SW480 (cell line): ENCODE measurements around the gene NME9.
A peak's percentile ranks its signal among the peaks of the same experiment; 100 is the strongest.

Experiments
- DNase-seq: peaks from one replicate; pipeline ENCODE4 v3.0.0-alpha.2; 2016; ENCODE audit warnings: low spot score

The NME9 gene

DNA sequence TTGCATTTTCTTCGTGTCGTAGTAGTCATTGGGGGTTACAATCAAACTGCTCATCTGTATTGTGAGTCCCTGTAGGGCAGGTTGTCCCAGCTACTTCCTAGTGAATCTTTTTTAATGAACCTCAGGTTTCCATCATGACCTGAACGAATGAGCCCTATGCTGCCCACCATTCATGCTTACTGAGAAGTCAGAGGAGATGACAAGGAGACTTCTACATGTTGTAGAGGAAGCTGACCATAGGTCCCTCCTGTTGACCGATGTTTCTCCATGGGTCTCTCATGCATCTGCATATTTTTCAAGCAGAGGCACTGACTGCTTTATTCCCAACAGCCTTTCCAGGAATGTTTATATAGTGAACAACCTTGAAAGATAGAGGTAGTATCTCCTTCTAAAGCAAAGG is 5.0 kb upstream of the NME9 start:
- no peak for DNase-seq

DNA sequence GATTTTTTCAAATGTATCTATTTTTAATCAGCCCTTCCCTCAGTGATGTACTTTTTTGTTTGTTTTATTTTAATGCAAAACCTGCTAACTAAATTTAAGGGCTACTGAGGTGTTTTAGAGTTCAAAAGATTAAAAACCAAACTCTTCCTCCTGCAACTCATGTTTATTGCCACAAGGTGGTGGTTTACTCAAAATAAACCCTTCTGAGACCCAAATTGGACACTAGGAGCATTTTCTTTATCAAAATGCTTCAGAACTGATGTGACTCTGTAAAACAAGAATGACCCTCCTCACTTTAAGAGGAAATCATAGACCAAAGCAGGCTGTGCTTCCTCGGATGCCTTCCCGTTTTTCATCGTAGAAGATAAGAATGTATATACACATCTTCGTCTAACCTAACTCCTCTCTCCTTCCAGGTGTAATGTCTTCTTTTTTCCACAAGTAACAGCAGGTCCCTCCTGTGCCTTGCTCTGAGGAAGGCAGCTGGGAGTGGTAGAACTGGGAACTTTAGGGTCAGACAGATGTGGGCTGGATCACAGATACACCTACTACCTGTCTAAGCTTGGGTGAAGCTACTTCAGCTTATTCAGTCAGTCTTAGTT is 2.9 kb upstream of the NME9 start:
- DNase-seq = peak; percentile 39

DNA sequence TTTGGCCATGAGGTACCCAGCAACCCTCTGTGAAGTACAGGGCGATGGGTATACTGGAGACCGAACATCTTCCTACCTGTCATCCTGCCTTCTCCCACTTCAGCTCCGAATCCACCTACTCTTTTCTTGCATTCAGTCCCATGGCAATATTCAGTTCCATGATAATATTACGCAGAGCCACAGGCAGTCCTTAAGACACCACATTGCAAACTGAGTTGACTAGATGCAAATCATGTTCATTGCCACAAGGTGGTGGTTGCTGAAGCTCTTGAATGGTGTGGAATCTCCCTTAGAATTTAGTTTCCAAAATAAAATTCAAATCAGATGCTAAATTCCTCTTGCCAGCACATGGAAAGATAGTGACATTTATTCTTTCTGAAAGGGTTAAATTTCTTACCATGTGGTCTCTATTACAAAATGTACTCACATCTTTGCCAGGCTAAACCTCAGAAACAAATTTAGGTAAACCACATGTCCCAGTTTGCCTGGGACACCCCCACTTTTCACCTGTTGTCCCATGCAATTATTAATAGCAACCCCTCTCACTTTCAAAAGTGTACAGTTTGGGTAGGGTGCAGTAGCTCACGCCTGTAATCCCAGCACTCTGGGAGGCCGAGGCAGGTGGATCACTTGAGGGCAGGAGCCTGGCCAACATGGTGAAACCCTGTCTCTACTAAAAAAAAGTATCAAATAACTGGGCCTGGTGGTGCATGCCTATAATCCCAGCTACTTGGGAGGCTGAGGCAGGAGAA is 1.7 kb upstream of the NME9 start:
- DNase-seq = peak; percentile 23

DNA sequence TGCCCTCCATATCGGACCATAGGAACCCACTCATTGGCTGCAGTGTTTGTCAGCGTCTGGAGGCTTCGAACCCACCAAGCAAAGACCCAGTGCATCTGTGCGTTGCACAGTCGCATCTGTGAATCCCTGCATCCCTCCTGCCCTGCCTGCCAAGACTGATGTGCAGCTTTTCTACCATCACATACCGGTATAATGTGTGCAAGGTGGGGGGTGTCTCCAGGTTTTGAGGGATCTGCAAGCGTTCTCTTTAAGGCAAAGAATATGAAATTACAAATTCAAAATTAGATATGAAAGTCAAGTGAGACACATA is 288 bp upstream of the NME9 start:
- DNase-seq = no peak

DNA sequence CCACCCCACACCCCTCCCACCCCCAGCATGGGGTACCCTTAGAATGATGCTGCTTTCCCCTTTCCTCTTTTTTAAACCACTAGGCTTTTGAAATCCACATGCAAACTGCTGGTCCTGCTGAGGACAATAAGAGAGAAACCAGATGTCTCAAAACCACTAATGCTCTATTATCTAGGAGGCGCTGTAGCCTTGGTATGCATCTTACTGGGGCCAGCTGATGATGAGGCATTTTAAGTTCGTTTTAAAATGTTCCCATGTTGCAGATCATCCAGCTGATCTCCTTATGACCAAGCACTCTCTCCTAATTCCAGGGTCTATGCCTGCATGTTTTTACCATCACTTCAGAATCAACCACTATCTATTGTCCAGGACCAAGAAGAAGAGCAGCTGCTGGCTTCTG is 1.3 kb downstream of the NME9 start:
- DNase-seq = no peak

DNA sequence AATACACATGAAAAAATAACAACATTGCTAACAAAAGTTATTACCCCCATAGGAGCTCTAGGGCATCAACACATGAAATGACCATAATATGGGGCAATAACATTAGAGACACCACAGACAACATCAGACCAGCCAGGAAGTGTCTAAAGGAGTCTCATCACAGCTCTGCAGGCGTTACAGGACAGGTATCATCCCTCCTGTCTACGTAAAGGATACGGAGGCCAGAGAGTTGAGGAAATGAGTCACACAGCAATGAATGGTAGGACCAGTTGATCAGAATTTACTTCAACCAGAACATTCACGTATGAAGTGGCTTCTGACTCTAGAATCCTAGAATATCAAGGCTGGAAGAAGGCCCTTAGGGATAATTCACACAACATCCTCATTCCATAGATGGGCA is 1.8 kb downstream of the NME9 start:
- DNase-seq = no peak

DNA sequence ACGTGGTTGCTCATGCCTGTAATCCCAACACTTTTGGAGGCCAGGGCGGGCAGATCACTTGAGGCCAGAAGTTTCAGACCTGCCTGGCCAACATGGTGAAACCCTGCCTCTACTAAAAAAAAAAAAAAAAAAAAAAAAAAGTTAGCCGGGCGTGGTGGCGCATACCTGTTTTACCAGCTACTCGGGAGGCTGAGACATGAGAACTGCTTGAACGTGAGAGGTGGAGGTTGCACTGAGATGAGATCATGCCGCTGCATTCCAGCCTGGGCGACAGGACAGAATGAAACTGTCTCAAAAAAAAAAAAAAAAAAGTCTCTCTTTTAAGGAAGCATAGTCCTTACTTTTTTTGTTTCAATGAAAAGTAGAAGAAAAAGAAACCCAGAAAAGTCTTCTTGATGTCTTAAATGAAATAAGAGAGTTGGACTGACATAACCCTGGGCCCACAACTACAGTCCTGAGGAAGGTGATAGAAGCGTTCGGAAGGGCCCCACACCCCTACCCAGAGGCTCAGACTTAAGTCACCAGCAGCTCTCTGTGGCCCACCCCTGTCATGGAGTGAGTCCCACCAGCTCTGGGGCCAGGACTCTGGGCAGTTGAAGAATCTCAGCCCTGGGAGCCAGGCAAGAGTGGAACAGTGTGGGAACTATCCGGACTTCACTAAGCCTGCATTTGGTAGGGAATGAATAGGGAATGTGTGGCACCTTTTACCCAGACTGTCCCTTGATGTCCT is 2.6 kb downstream of the NME9 start:
- DNase-seq = no peak

DNA sequence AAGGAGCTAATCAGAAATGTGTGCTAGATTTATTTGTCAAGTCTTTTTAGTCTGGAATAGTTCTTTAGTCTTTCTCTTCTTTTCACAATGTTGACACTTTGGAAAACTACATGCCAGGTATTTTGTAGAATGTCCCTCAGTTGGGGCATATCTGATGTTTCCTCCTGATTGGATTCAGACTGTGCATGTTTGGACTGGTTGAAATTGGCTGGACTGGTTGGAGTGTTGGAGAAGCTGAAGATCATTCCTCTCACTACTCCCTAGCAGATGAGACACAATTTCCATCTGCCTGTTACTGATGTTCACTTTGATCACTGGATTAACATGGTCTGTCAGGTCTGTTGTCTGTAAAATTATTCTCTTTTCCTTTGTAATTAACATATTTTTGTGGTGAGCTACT is 3.7 kb downstream of the NME9 start:
- no peak for DNase-seq

DNA sequence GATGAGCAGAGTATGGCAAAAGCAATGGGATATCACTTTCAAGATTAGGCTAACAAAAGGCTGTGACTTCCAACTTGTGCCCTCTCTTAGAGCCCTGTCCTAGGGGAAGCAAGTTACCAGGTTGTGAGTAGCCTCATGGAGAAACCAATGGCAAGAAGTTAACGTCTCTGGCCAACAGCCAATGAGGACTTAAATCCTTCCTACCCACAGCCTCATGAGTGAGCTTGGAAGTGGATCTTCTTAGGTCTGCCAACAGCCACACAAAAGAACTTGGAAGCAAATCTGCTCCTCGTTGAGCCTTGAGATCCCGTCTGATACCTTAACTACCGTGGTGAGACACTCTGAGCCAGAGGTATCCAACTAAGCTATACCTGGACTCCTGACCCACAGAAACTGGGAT is 5.7 kb downstream of the NME9 start:
- DNase-seq = no peak

DNA sequence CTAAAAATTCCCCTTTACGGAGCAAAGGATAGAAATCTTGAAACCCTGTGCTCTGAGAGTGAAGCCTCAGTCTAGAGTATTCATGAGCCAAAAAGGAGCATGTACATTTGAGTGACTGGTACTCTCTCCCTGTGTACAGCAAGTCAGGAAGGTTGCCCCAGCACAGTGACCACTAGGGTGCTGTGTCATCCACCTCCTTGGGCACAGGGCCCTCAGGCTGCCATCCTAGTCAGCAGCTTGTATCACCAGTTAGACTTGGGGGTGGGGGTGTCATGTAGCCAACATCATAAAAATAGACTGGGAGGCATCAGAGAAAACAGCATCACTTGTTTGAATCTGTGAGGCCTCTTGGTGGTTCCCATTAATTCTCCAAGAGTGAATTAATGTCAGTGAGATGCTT is 12.0 kb downstream of the NME9 start:
- no peak for DNase-seq

DNA sequence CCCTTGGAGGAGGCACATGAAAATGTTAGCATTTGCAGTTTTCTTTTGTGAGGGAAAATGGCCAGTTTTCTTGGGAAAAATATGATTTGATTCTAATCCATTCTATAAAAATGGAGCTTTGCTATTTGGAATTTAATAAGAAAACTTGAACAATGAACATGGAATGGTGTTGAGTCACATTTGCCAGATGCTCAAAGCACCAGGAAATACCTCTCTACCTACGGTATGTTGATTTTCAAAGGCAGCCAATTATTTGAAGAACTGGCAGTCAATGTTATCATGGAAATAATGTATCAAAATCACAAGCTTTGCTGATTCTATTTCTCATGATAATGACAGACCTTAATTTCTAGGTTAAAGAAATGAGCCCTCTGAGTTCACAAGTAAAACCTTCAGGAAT is 14.9 kb downstream of the NME9 start:
- DNase-seq = no peak

DNA sequence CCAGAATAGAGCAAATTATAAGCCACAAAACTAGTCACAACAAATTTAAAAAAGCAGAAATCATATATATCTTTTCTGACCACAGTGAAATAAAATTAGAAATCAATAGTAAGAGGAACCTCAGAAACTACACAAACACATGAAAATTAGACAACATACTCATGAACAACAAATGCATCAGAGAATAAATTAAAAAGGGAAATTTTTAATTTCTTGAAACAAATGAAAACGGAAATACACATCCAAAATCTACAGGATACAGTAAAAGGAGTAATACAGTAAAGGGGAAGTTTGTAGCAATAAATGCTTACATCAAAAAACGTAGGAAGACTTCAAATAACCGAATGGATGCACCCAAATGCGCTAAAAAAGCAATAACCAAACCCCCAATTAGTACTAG is 19.2 kb downstream of the NME9 start:
- DNase-seq = no peak

DNA sequence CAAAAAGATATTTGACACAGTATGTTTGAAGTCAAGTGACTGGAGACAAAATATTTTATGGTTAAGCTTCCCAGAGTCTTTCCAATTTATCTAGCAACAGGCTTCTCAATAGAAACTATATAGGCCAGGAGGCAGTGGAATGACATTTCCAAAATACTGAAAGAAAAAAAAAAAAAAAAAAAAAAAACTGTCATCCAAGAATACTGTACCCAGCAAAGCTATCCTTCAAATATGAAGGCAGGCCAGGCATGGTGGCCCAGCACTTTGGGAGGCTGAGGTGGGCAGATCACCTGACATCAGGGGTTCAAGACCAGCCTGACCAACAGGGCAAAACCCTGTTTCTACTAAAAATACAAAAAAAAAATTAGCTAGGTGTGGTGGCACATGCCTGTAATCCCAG is 20.9 kb downstream of the NME9 start:
- DNase-seq = no peak

DNA sequence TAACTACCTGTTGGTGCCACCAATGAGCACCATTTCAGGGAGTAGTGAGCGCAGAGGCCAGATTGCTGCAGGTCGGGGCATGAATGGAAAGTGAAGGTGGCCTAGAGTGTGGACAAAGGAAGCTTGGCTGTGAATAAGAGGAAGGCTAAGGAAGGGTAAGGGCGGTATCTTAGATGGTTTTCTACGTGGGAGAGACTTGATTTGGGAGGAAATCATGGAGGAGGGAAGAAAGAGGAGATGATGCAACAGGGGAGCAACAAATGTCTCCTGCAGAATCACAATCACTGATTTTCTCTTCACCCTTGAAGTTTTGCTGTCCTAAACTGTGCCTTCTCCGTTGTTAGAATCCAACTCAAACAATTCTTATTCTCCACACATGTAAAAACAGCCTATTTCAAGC is 21.8 kb downstream of the NME9 start:
- DNase-seq = peak; percentile 12

DNA sequence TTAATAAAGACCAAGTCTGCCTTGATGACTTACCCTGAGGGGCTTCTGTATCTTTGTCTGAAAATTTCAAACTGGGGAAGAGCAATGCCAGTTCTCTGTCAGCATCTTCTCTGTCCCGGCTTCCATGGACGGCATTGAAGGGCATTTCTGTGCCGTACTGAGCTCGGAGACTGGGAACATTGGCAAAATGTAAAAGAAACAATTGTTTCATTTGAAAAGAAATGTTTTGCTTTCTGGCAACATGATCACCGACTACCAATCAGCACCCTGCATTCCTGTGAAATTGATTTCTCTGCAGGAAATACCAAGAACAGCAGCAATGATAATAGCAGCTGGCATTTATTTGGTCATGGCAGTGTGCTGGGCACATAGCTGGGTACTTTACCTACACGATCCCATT is 26.2 kb downstream of the NME9 start:
- DNase-seq = no peak

DNA sequence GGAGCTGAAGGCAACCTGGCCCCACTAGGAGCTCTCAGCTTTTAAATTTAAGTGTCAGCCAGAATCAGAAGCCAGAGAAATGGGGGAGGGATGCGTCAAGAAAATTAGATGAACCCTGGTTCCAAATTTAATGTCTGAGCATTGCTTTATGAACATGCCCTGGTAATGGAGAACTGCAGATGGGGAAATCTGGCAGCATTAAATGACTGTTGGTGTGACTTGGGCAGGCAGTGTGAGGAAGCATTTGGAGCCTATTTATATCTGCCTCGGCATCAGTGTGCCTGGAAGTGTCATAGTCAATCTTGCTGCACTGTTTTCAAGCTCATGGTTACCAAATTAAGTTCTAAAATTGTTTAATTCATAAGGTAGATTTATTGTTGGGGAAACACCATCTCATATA is 29.0 kb downstream of the NME9 start:
- no peak for DNase-seq

DNA sequence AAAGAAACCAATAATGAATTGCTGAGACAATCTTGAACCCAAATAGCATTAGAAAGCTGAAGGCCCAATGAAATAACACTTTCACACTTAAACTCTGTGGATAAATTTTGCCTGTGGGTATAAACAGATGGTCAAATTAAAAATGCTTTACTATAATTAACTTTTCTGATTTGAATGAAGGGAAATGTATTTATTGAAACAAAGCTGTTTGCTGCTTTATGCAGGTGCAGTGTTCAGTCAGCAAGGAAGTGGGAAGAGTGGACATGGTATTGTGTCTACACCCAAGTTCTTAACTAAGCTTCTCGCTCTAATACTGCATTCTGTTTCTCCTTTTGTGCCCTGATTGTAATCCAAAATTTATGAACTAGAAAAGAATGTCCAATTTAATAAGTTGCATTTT is 31.8 kb downstream of the NME9 start:
- no peak for DNase-seq

DNA sequence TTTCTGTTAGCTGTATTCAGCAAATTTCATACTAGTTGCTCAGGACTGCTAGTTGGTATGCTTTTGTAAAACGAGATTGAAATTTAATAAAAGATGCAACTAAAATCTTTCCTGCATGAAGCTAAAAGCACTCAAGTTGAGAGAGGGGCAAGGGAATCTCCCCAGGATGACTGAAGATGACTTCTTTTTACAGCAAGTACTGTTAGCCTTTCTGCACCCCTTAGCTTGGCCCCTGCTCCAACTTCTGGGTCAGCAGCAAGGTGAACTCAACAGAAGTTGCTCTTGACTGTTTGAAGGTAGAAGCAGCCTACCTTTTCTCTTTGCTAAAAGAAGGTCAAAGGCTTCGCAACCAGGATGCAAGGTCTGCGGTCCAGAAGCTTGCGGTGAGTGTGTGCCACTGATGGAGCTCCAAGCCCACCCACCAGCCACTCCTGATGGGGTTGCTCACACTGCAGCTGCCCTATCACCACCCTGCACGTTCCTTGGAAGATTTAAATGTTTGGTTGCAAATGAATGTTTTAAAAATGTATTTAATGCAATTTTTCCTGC is 32.5 kb downstream of the NME9 start:
- DNase-seq = no peak

DNA sequence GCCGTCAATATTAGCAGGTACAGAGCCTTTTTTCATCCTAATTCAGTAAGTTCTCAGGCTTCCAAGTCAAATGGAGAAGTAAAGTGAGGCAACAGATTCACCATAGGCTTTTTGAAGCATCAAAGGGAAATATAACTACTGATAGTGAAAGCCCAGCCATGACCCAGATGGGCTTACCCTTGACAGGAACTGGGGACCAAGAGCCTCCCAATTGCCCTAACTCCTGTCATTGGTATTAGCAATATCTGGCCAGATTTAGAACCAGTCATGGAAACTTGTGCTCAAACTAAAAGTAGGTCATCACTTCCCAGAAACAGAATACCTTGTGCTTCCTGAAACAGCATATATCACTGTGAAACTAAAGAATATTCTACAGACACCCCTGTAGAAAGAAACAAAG is 33.0 kb downstream of the NME9 start:
- no peak for DNase-seq

DNA sequence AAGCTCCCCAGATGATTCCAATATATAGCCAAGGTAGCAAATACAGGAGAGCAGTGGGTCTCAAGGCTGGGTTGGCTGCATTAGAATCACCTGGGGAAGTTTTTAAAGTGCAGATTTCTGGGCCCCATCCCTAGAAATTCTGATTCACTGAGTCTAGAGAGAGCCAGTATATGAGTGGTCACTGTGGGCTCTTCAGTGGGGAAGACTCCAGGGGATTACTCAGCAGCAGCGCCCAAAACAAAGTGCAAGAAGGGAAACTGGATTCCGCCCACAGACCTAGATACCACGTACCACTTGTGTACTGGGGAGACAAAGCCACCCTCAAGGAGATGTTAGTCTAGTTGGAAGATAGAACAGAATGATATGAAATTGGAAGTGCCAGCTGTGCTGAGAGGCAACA is 40.0 kb downstream of the NME9 start:
- no peak for DNase-seq

DNA sequence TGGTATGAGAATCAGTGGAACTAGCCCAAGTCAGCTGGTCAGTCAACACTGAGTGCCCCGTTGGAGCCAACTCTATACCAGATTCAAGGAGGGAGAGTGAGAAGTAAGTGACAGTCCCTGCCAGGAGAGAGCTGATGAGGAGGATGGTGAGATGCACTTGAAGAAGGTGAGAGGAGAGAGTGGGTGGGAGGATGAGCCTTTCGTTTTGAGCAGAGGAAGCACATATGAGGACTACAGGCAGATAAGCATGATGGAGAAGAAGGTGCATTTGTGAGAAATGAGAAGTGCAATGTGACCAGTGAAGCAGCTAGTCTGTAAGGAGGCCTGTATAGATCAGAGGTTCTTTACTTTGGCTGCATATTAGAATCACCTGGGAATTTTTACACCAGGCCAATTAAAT is 40.4 kb downstream of the NME9 start:
- DNase-seq = no peak

DNA sequence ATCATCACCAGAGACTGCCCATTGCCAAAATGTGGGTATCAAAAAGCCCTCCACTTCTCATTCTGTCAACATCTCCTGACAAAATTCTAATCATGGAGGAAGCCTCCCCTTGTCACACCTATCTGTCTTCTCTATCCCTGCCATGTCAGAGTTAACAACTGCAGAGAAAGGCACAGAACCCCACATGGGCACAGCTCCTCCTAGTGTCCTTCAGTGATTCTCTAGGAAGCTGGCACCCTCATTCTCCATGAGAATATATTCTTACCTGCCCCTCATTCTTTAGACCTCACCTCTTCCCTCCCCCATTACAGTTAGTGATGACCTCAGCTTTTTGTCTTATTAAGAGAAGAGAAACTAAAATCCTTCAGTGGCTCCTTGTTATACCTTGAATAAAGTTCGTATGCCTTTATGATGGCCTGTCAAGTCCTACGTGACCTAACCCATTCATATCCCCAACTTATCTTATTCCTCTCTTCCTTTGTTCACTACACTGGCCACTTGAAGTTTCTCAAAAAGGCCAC is 44.6 kb downstream of the NME9 start:
- no peak for DNase-seq

DNA sequence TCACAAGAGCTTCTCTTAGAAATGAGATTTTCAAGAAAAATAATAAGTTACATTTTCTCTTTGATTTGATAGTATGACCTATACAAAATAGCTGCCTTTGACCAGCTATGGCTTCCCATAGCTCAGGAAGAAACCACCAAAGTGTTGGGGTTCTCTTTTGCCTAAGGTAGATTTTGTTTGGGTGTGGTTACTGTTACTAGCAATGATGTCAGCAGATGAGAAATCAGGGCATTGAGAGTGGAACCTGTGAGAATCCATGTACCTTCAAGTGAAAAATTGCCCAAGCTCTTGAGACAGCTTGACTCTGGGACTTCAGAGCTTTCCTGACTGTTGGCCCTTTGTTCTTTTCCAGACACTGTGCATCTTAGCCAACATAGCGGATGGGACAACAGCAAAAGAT is 45.6 kb downstream of the NME9 start:
- DNase-seq = no peak
